RWPE1 (cell line): ENCODE measurements around the gene SLC35F5.

Source experiments
- CTCF ChIA-PET: fragments of 350-600 bp; sonication (Branson Sonifier 250); formaldehyde crosslinking; extraction: SDS; loops from one replicate; lab custom pipeline; 2021; lab: Yijun Ruan, JAX
- POLR2A ChIA-PET: fragments of 400-600 bp; formaldehyde crosslinking; extraction: SDS; loops from one replicate; lab custom pipeline; 2020; ENCODE audit warnings: antibody characterized with exemption; ENCODE audit not compliant: low non-redundant PET; lab: Yijun Ruan, JAX
- DNase-seq: peaks from one replicate; pipeline ENCODE4 v3.0.0; 2012; ENCODE audit warnings: low spot score
- H3K27ac ChIP-seq: fragments of 450-650 bp; 2 replicates; pipeline ENCODE4 v1.5.1; 2017
- TF ChIP-seq, protein P1 (sequence below): fragments of 450-650 bp; conservative IDR thresholded peaks from 2 replicates; pipeline ENCODE4 v1.5.1; 2017; ENCODE audit warnings: low read depth, mild to moderate bottlenecking

Gene SLC35F5

DNA sequence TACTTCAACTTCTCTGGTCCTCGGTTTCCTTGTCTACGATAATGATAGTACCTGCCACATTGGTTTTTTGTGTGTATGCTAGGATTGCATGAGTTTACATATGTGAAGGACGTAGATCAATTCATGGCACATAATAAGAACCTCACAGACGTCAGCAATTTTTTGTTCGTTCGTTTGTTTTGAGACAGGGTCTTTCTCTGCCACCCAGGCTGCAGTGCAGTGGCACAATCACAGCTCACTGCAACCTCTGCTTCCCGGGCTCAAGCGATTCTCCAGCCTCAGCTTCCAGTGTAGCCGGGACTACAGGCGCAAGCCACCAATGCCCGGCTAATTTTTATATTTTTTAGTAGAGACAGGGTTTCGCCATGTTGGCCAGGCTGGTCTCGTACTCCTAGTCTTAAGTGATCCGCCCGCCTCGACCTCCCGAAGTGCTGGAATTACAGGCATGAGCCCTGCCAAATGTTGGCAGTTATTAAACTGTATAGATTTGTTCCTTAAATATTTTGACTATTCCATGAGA lies 756 bp upstream of the SLC35F5 start:
- POLR2A ChIA-PET: interaction anchor here (0.7 to 1.5 kb wide), 3 partner anchors 66 to 132 kb away, joined by 3 to 7 read pairs (median 5); partner anchors contain the start of gene ACTR3
- DNase-seq: no peak
- TF ChIP-seq, protein P1, sequence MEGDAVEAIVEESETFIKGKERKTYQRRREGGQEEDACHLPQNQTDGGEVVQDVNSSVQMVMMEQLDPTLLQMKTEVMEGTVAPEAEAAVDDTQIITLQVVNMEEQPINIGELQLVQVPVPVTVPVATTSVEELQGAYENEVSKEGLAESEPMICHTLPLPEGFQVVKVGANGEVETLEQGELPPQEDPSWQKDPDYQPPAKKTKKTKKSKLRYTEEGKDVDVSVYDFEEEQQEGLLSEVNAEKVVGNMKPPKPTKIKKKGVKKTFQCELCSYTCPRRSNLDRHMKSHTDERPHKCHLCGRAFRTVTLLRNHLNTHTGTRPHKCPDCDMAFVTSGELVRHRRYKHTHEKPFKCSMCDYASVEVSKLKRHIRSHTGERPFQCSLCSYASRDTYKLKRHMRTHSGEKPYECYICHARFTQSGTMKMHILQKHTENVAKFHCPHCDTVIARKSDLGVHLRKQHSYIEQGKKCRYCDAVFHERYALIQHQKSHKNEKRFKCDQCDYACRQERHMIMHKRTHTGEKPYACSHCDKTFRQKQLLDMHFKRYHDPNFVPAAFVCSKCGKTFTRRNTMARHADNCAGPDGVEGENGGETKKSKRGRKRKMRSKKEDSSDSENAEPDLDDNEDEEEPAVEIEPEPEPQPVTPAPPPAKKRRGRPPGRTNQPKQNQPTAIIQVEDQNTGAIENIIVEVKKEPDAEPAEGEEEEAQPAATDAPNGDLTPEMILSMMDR: no peak
- H3K27ac ChIP-seq: peak overlapping the region; percentile 94
- CTCF ChIA-PET: no interaction called here

DNA sequence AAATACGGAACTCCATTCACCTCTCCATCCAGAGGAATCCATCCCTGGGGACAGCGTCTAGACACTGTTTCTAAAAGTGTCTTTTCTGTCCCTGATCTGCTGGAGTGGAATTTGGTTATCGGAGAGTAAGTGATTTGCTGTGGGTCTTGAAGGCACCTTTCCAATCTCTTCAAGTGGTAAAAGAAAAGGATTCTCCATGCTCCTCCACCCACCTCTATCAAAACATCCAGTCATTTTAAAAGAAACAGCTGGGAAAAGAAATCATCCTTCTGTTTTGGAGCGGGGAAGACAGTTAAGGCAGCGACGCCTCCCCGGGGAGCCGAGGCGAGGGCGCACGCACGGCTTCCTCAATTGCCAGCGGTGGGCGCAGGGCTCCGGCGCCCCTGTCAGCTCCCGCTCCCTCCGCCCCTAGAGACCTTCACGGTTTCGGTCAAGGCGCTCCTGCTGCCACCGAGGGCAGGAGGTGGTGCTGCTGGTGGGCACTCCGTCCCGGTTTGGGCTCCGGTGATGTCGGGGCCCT lies 547 bp downstream of the SLC35F5 start:
- POLR2A ChIA-PET: interaction anchor here (1.1 to 1.5 kb wide), 2 partner anchors 133 to 283 kb away, joined by 3 to 7 read pairs; partner anchors contain the start of gene ACTR3
- TF ChIP-seq, protein P1: no peak
- CTCF ChIA-PET: interaction anchor here (0.6 to 0.8 kb wide), 3 partner anchors 81 to 222 kb away, joined by 4 to 5 read pairs (median 5); no protein-coding TSS in a partner anchor
- DNase-seq: peak; percentile 32
- H3K27ac ChIP-seq: peak overlapping the region; percentile 94

DNA sequence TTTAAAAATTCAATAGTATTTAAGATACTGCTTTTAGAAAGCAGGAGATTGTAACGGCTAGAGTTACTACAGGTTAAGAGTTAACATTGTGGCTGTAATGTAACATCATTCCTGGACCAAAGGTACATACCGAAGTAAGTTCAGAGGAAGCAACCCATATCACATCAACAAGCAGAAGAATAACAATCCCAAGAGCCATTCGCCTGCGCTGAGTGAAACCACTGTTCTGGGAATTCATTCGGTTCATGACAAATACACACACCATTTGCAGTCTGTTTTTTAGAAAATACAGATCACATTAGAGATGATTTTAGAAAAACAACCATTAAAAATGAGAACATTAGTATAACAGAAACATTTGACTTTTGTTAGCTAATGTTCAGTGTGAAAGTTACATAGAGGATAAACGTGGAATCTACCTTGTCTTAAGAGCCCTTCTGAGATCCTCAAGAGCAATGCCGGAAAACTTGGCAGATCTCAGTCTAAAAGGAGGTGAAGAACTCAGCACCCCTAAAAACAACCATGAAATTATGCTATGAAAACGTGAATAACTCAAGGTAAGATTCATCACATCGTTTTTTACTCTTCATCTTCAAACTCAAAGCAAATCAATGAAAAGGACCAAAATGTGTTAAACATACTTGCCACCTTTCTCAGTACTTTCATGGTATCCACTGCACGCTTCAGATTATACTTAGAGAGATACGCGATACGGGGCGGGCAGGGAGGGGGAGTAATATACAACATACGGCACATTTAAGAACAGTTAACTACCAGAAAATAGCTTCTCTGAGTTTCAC lies 1.2 kb downstream of the SLC35F5 start:
- no peak overlapping the region for H3K27ac ChIP-seq
- peak; percentile 23 for DNase-seq
- ChIA-PET CTCF (interaction anchor here (0.5 to 0.8 kb wide), 3 partner anchors 77 to 223 kb away, joined by 3 to 5 read pairs (median 5); no protein-coding TSS in a partner anchor), POLR2A (interaction anchor here (1.1 kb wide), 1 partner anchor 284 kb away, joined by 3 read pairs; no protein-coding TSS in a partner anchor)
- TF ChIP-seq, protein P1: no peak

DNA sequence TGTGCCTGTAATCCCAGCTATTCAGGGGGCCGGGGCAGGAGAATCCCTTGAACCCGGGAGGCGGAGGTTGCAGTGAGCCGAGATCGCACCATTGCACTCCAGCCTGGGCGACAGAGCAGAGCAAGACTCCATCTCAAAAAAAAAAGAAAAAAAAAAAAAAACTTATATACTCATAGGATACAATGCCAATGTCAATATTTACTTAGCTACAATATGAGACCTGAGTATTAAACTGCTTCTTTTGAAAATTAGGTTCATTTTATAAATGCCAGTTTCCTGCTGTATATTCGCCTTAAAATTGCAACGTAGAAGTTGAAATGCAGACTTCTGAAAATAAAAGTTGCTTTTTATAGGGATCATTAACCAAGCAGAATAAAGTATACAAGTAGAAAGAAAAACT lies 2.3 kb downstream of the SLC35F5 start:
- TF ChIP-seq, protein P1: no peak
- no peak overlapping the region for H3K27ac ChIP-seq
- DNase-seq: no peak
- POLR2A ChIA-PET: interaction anchor here (0.6 kb wide), 1 partner anchor 16 kb away, joined by 4 read pairs; no protein-coding TSS in a partner anchor
- CTCF ChIA-PET: interaction anchor here (0.5 kb wide), 1 partner anchor 79 kb away, joined by 3 read pairs; no protein-coding TSS in a partner anchor

DNA sequence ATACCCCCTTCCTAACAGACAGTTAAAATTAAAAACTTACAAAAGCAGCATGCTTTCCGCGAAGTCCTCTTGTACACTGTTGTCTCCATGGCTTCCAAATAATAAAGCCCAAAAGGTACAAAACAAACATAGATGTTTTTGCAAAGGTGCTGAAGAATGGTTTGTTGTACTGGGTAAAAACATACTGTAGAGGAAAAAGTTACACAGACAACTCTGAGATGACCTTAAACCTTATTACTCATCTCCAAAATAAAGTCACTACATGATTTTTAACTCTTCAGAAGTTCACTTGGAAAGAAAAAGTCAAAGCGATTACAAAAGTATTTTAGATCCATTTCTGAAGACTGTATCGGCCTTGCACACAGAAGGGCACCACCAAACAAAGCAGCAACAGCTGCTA lies 6.1 kb downstream of the SLC35F5 start:
- ChIA-PET CTCF (no interaction called here), POLR2A (no interaction called here)
- TF ChIP-seq, protein P1: no peak
- DNase-seq: no peak
- H3K27ac ChIP-seq: no peak overlapping the region

DNA sequence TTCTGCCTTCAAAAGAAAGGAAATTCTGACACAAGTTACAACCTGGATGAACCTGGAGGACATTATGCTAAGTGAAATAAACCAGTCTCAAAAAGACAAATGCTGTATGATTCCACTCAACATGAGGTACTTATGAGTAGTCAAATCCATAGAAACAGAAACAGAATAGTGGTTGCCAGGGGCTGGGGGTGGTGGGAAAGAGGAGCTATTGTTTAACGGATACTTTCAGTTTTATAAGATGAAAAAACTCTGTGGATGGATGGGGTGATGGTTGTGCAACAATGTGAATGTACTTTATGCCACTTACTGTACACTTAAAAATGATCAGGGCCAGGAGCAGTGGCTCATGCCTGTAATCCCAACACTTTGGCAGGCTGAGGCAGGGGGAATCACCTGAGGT lies 15.4 kb downstream of the SLC35F5 start:
- H3K27ac ChIP-seq: no peak overlapping the region
- no peak for DNase-seq
- ChIA-PET POLR2A (no interaction called here), CTCF (interaction anchor here (0.7 to 0.8 kb wide), 2 partner anchors 69 to 375 kb away, joined by 3 read pairs; no protein-coding TSS in a partner anchor)
- TF ChIP-seq, protein P1: no peak
